GM19328 (cell line): Measurements from ENCODE around the gene CBFA2T3.
"Not testable (repeated sequence)": the region's sequence is repeated elsewhere in the genome, so short reads cannot be mapped to it uniquely, and the experiment has no call there.

ENCODE experiments used
- ATAC-seq: cut with Tn5 transposase; IDR thresholded peaks from one replicate; pipeline ENCODE4 v1.9.1; 2021; ENCODE audit warnings: mild to moderate bottlenecking, moderate library complexity; ENCODE audit not compliant: unreplicated experiment

CBFA2T3 gene

GRCh38 chr16:88925540-88925887 lies 51.5 kb downstream of the CBFA2T3 start:
- ATAC-seq = no peak

GRCh38 chr16:88924834-88925539 lies 52.0 kb downstream of the CBFA2T3 start:
- no peak for ATAC-seq

GRCh38 chr16:88923926-88924833 lies 52.8 kb downstream of the CBFA2T3 start:
- no peak for ATAC-seq

- no peak for ATAC-seq
Measured at GRCh38 chr16:88923450-88923849, 53.6 kb downstream of the CBFA2T3 start.

- ATAC-seq = no peak
Measured at GRCh38 chr16:88922826-88923410, 54.1 kb downstream of the CBFA2T3 start.

GRCh38 chr16:88922114-88922825 lies 54.7 kb downstream of the CBFA2T3 start:
- ATAC-seq = no peak

GRCh38 chr16:88921591-88921990 lies 55.4 kb downstream of the CBFA2T3 start:
- no peak for ATAC-seq

- ATAC-seq = no peak
Measured at GRCh38 chr16:88920618-88921590, 56.1 kb downstream of the CBFA2T3 start.

GRCh38 chr16:88919936-88920335 lies 57.1 kb downstream of the CBFA2T3 start:
- ATAC-seq = no peak

GRCh38 chr16:88918896-88919295 lies 58.1 kb downstream of the CBFA2T3 start:
- ATAC-seq = not testable (repeated sequence)

- ATAC-seq = no peak
Measured at GRCh38 chr16:88917915-88918627, 58.9 kb downstream of the CBFA2T3 start.

- no peak for ATAC-seq
Measured at GRCh38 chr16:88917146-88917914, 59.7 kb downstream of the CBFA2T3 start.

GRCh38 chr16:88915639-88916327 lies 61.2 kb downstream of the CBFA2T3 start:
- no peak for ATAC-seq

GRCh38 chr16:88914750-88915368 lies 62.1 kb downstream of the CBFA2T3 start:
- no peak for ATAC-seq

- no peak for ATAC-seq
Measured at GRCh38 chr16:88913870-88914269, 63.1 kb downstream of the CBFA2T3 start.

GRCh38 chr16:88913001-88913612 lies 63.9 kb downstream of the CBFA2T3 start:
- ATAC-seq = no peak

- no peak for ATAC-seq
Measured at GRCh38 chr16:88912556-88912955, 64.5 kb downstream of the CBFA2T3 start.
